HEK293 (cell line): ENCODE results near the gene FADD.

ENCODE experiments used
- CTCF ChIA-PET: fragments of 350-600 bp; formaldehyde crosslinking; extraction: SDS; loops from one replicate; lab custom pipeline; 2021; ENCODE audit warnings: antibody characterized with exemption; lab: Yijun Ruan, JAX
- POLR2A ChIA-PET: fragments of 300-600 bp; formaldehyde crosslinking; extraction: SDS; loops from one replicate; lab custom pipeline; 2020; ENCODE audit warnings: antibody characterized with exemption, inconsistent platforms; lab: Yijun Ruan, JAX
- H3K27ac ChIP-seq: fragments of 200-500 bp; sonication (Bioruptor generic); 2 replicates; pipeline ENCODE4 v1.5.1; 2014; ENCODE audit warnings: low read depth, low read length, control low read depth, inconsistent platforms; ENCODE audit errors: extremely low read depth
- H3K36me3 ChIP-seq, 2 experiments: fragments of 200-500 bp in 1 of 2; sonication (Bioruptor generic) in 1 of 2; 1 replicate in 1 of 2; 2 replicates in 1 of 2; pipeline ENCODE4 v1.5.1; 2014 to 2017; ENCODE audit warnings: inconsistent platforms in 2 of 2, low read length in 2 of 2; ENCODE audit not compliant: control insufficient read depth in 2 of 2, insufficient read depth in 1 of 2
- H3K4me1 ChIP-seq: fragments of 200-500 bp; sonication (Bioruptor generic); 2 replicates; pipeline ENCODE4 v1.5.1; 2014; ENCODE audit warnings: mild to moderate bottlenecking, low read length, inconsistent platforms; ENCODE audit not compliant: control insufficient read depth, insufficient read depth
- H3K4me3 ChIP-seq: 2 replicates; pipeline ENCODE4 v1.5.1; 2011; ENCODE audit warnings: low read depth, mild to moderate bottlenecking, control low read depth, low read length, moderate library complexity
- H3K9me3 ChIP-seq: fragments of 200-500 bp; sonication (Bioruptor generic); 2 replicates; pipeline ENCODE4 v1.5.1; 2014; ENCODE audit warnings: low read depth, low read length, inconsistent platforms; ENCODE audit not compliant: control insufficient read depth, insufficient read depth
- GLIS2 ChIP-seq: fragments of 450-650 bp; formaldehyde crosslinking; IDR thresholded peaks from 2 replicates; pipeline ENCODE4 v1.5.1; 2016; ENCODE audit warnings: missing biosample characterization, missing genetic modification characterization
- KLF1 ChIP-seq: fragments of 450-650 bp; formaldehyde crosslinking; IDR thresholded peaks from 2 replicates; pipeline ENCODE4 v1.5.1; 2016; ENCODE audit warnings: missing biosample characterization, missing genetic modification characterization
- ZBTB1 ChIP-seq: fragments of 450-650 bp; formaldehyde crosslinking; IDR thresholded peaks from 2 replicates; pipeline ENCODE4 v1.5.1; 2016; ENCODE audit warnings: missing biosample characterization, missing genetic modification characterization
- ZBTB17 ChIP-seq: fragments of 450-650 bp; formaldehyde crosslinking; IDR thresholded peaks from 2 replicates; pipeline ENCODE4 v1.5.1; 2016; ENCODE audit warnings: missing biosample characterization, missing genetic modification characterization
- ZBTB20 ChIP-seq: fragments of 450-650 bp; formaldehyde crosslinking; IDR thresholded peaks from 2 replicates; pipeline ENCODE4 v1.5.1; 2016; ENCODE audit warnings: missing biosample characterization, missing genetic modification characterization
- ZNF335 ChIP-seq: fragments of 450-650 bp; formaldehyde crosslinking; conservative IDR thresholded peaks from 2 replicates; pipeline ENCODE4 v1.5.1; 2016; ENCODE audit warnings: missing biosample characterization, missing genetic modification characterization
- ZNF510 ChIP-seq: fragments of 450-650 bp; formaldehyde crosslinking; IDR thresholded peaks from 2 replicates; pipeline ENCODE4 v1.5.1; 2018; ENCODE audit warnings: mild to moderate bottlenecking, missing genetic modification characterization, missing biosample characterization; ENCODE audit not compliant: insufficient replicate concordance
- ZNF626 ChIP-seq: fragments of 450-650 bp; sonication (Bioruptor Pico); formaldehyde crosslinking; IDR thresholded peaks from 2 replicates; pipeline ENCODE4 v1.5.1; 2018; ENCODE audit warnings: missing biosample characterization, missing genetic modification characterization, inconsistent platforms
- ZNF660 ChIP-seq: fragments of 450-650 bp; IDR thresholded peaks from 2 replicates; pipeline ENCODE4 v1.5.1; 2018; ENCODE audit warnings: missing biosample characterization, mild to moderate bottlenecking, missing genetic modification characterization

Gene FADD

GRCh38 chr11:70255477-70256116, 52.5 kb downstream of the FADD start:
- Histone ChIP-seq H3K4me1 (no peaks in the 10 kb centered on the region), H3K4me3 (no peak overlapping the region), H3K9me3 (no peaks in the 10 kb centered on the region), H3K27ac (no peak overlapping the region), H3K36me3 (no peaks in the 10 kb centered on the region)
- no peak for TF ChIP-seq GLIS2
- no peak for TF ChIP-seq KLF1 (tag by site-specific recombination)
- 0 out of 2 replicates have a peak, but pooled peaks have one; percentile 18 for TF ChIP-seq ZBTB17 (tag by site-specific recombination)
- TF ChIP-seq ZNF660, result no peak
- no peak for TF ChIP-seq ZNF626 (tag by site-specific recombination)
- TF ChIP-seq ZBTB1 (tag by site-specific recombination), result no peak
- TF ChIP-seq ZNF335 (tag by site-specific recombination), result no peak
- no peak for TF ChIP-seq ZBTB20 (tag by site-specific recombination)
- no peak for TF ChIP-seq ZNF510
- POLR2A ChIA-PET, result interaction anchor here (0.6 kb wide), 1 partner anchor 1831 kb away, joined by 6 read pairs; no protein-coding TSS in a partner anchor
- CTCF ChIA-PET, result interaction anchor here (0.6 kb wide), 1 partner anchor 344 kb away, joined by 3 read pairs; no protein-coding TSS in a partner anchor
